CD1c-positive myeloid dendritic cell (primary cell): ENCODE data around the gene PDZRN3.

Experiments used
- DNase-seq: peaks from one replicate; pipeline ENCODE4 v3.0.0-alpha.2; 2016; ENCODE audit errors: extremely low spot score

PDZRN3 gene

DNA sequence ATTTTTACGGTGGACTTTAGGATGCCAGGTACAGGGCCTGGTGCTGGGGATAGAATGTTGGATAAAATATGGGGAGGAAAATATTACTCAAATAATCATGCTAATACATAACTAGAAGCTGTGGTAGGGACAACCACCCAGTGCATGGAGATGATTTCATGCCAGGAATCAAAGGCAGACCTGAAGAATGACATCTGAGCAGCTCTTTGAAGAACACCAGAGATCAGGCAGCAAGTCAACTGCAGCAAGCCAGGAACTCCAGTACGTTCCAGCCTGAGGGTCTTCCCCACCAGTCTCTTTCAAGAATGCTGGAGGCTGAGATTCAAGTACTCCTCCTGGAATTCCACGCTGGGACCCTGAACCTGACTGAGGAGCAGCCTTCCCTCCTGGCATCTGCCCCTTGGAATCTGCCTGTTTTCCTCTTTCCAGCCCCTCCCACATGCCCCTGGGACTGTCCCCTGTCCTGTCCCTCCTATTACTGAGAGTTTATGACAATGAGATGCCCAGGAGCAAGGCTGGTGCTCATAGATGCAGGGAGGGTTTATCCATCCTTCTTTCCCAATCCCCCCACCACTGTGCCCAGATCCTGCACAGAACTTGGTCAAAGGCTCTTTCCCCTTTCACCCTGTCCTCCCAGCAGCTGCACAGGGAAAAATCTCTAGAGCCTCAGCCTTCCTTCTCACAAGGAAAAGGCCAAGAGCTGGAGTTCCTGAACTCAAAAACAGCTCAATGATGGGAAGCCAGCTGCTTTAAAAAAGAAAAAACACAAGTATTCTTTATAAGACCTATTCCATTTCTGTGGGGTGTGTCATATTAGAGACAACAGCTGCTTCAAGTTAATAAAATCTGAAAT lies 68.0 kb downstream of the PDZRN3 start:
- DNase-seq: no peak

DNA sequence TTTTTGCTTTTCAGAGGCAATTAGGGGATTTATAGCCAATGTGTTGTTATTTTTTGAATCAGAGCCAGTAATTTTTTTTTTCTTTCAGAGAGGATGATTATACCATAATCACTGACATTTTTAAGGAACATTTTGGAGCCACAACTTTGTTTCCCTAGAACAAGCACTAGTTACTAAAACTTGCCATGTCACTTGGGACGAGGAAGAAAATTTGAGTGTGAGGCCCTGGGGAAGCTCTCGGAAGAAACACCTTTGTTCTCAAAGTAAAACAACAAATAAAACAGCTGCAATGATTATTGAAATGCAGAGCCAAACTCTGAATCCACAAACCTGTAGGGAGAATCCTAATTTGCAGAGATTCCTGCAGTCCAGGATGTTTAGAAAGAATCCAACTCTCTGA lies 69.7 kb downstream of the PDZRN3 start:
- no peak for DNase-seq

DNA sequence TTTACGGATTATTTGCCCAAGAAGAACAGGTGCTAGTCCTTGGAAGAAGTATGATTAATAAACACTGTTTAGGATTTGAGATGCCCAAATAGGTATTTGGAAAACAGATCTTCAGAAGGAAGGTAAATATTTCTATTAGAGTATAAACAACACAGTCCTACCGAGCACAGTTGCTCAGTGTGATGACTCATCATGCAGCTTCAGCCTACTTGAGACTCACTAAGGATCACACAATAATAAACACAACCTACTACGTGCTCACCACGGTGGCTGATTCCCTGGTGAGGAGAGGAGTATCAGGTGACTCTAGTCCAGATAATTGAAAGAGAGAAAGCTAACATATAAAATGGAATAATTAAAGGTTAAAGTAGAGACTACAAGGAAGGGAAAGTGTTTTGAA lies 72.0 kb downstream of the PDZRN3 start:
- DNase-seq: no peak

DNA sequence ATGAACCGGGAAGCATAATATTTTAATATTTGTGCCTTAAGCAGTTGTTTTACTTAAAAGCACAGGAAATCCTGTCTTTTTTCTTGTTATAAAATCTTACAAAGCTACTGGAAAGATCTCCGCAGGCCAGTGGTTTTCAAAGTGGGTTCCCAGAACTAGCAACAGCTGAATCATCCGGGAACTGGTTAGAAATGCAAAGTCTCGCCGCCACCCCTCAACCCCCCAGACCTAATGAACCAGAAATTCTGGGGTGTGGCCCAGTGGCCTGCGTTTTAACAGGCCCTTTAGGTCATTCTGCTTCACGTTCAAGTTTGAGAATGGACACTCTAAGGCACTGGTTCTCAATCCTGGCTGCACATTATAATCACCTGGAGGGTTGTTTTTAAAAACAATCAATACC lies 74.7 kb downstream of the PDZRN3 start:
- no peak for DNase-seq

DNA sequence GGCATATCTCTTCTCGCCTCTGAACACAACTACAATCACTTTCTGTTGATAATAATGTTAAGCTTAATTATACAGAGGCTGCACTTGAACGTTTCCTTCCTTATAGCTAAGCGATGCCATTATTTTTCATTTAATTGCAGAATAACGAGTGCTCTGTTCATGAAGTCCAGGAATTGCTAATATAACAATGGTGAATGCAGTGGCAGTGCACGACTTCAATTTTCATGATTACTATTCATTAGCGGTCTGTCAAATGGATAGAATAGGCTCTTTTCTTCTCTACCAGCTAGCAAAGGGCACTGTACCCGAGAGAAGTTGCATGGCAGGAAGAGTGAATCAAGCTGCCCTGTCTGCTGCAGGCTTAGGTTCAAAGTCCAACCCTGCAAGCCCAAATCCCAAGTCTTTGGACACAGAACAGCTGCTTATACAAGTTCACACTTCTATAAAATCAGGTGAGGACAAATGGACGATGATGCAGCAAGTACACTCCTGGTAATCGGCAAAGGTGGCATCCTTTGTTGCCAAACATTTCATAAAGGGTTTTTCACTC lies 75.6 kb downstream of the PDZRN3 start:
- DNase-seq: no peak

DNA sequence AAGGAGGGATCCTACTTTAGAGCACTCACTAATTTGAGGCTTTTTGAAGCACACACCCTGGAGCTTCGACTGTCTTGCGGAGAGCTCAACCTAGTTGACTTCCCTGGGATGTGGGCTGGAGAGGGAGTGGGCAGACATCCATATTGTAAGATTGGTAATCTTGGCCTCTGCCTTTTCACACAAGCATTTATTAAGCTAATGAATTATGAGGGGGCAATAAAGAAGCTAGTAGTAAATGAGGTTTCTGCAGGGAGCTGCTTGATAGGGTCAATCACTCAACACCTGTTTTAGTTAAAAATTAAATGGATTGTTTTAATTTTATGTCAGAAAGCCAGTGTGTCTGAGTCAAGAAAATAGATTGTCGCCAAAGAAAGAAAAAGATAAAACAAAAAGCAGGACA lies 76.3 kb downstream of the PDZRN3 start:
- DNase-seq: no peak

DNA sequence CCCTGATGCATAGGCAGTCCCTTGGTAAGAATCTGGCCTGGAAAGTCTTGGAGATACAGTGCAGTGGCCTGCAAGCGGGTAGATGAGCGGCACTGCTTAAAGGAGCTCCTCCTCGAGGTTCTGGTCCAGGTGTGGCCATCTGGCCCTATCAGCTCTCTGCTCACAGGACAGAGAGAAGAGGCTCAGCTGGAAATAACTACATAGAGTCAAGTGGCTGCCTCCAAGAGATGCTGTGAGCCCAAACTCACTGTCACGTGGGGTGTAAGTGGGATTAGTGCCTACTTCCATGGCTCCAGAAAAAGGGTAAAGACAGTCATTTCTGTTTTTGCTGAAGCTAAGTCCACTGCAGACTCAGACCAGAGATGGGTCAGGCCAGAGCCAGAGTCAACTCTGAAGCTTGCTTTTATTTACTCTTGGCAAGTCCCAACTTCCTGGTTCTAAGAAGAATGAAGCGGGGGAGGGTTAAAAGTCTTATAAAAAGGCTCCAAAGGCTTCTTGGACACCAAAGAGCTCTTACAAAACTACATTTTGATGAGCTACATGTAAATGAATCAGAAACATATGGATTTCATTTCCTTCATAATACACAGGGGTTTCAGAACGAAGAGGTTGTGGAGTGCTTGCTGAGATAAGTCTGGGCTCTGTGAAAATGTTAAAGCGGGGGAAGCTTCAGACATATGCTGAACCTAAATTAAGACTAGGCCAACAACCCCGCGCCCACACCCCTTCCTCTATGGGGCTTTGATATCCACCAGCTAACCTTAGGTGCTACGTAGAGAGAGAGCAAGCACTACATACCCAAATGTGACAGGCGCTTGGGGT lies 77.1 kb downstream of the PDZRN3 start:
- DNase-seq: no peak

DNA sequence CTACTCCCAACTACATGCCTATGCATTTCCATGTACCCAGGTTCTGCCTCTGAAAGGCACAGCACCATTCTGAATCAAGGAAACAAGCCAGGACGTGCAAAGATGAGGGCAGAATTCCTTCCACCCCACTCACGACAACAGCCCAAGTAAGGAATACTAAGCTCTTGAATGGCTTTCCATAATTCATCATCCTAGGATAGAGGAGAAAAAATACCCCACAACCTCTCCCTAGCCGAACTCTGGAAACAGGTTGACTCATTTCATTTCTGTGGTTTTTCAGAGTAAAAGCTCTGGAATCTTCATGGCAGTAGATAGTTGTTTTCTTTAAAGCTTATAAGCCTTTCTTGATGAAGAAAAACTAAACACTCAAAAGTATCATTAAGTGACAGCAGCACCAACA lies 77.8 kb downstream of the PDZRN3 start:
- DNase-seq: no peak

DNA sequence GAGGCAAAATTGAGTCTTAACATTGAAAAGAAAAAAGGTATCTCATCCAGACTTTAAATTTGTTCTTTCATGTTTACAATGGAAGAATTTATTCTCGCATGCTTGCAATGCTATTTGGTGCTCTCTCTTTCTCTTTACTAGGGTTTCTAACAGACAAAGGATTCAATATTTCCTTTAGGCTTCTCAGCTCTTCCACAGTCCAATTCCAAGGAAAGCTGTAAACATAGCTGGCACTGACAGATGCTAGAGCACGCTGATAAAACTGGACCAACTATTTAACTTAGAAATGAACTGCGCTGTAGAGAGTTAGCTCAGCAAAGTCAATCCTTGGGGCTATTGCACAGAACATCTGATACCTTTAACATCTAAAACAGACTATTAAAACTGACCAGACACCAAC lies 81.3 kb downstream of the PDZRN3 start:
- no peak for DNase-seq

DNA sequence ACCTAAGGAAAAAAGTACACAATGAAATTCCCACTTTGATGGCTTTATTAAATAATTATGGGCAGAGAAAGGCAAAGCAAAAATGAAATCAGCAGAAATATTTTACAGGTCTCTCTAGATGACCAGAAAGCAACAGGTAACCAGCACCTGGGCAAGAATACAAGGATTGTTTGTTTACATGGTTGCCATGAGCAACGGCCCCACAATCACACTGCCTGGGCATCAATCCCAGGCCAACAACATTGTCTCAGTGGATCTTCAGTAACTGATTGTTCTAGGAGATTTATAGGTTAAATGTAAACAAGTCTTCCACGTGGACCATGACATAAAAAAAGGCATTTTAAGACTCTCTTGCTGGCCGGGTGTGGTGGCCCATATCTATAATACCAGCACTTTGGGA lies 82.6 kb downstream of the PDZRN3 start:
- no peak for DNase-seq

DNA sequence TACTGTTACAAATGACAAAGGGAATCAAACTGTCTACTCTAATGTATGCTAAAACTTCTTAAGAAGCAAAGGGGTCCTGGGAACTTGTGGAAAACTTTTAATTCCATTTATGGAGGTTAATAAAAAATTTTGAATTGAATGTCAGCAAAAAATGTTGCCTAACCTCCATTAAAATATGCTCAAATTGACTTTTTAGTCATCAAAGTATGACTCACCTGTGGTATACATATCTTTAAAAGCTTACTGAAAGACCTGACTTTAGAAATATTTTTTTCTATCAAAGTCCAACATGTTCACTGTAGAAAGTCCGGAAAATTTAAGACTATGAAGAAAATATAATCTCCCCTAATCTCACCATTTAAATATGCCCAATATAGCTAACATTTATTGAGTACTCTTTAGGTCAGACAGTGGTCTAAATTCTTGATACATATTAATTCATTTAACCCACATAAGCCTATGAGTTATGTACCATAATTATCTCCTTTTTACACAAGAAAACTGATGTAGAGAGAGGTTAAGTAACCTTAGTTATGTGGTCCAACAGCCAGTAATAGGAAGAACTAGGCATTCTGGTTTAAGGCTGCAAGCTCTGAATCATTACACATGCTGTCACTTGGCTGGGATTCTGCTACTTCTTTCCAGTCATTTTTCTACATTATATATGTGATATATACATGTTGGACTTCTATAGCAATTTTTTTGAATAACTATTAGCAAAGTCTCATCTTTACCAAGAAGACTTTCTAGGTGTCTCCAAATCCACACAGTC lies 83.6 kb downstream of the PDZRN3 start:
- DNase-seq: no peak

DNA sequence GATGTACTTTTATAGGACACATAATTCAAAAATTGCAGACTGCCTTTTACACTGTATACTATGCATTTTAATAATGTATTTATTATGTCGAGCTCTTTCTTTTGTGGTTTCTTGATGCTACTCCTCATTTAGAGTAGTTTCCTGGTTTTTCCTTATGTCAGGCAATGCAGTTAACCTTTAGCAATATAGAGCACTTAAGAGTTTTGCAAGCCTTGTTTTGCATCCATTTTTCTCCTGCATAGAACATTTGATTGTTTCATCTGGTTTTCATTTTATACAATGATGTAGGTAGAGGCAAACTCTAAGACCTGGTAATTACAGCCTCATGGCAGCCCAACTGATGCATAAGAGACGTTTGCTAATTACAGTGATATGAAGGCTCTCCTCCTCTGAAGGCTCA lies 86.3 kb downstream of the PDZRN3 start:
- DNase-seq: no peak

DNA sequence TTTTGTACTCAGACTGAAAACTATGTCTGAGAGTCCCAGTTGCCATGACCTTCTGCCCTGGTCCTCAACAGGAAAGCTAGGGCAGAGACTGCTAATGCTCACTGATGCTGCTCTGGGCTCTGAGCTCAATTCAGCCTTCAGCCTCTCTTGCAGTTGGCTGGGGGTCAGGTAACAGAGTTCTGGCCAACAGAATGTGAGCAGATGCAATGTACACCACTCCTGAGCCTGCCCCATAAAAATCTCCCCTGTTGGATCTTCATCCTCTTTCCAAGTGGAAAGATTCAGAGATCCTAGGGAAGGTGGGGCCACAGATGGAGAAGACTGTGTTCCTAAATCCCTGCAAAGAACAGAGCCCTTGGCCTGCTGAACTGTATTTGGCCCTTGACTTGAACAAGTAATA lies 87.8 kb downstream of the PDZRN3 start:
- DNase-seq: no peak

DNA sequence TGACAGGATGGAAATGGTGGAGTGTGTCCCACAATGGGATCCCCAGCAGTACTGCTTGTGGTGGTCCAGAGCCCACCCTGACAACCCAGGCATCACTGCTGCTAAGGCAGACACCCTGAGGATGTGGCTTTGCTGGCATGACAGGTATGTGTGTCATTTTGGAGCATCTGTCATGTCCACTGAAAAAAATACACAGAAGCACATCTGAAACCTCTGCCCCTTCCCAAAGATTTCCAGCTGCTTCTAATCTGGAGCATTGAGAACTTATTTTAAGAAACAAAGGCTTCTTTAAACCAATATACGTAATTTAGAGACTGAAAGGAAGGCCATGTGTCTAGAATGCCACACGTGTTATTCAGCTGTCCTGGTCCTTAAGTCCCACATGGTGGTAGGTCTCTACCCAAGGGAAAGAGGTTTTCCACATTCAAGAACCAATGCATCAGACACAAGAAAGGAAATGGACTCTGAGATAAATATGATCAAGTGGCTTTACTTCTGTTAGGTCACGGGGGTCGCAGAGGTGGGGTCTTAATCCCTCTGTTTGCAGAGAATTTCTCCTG lies 88.3 kb downstream of the PDZRN3 start:
- DNase-seq: no peak

DNA sequence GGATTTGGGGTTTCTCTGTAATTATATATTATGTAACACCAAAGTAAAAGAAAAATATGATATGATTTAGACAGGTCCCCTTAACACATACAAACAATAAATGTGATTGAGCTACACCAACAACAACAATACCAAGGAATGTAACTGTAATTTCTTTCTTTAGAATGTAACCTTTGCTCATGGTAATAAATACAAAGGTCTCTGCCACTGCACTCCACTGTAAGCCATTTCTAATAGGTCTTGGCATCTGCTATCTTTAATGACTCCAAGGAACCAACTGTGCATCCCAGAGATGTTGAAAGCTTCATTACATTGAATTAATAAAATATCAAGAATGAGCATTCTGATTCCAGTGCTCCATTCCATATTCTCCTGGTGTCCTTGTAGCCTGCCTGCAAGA lies 88.8 kb downstream of the PDZRN3 start:
- no peak for DNase-seq

DNA sequence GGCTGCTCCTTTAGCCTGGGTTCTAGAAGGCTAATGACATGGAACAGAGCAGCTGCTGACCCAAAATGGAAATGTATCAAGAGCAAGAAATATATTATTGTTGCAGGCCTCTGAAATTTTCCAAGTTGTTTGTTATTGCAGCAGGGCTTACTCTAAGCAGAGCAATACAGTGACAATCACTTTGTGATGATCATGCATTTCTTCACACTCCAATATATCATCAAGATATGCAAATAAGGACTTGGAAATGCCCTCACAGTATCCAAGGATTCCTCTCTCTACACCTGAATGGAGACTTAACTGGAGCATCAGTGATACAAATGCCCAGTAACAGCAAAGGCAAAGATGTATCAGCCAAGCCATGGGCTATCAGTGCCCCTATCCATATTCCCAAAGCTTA lies 89.6 kb downstream of the PDZRN3 start:
- no peak for DNase-seq

DNA sequence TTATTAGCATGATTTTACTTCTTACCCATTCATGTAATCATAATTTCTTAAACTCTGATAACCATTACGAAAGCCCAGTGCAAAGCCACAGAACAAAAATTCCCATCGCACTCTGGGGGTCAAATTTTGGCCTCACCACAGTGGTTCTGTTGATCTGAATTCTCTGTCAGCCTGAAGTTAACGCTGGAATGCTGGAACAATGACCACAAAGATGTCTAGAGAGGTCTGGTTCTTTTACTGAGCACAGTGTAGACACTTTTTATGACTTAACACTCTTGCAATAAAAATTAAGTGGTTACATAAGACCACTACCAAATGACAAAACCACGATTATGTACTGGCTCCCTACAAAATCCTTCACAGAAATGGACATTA lies 94.7 kb downstream of the PDZRN3 start:
- no peak for DNase-seq

DNA sequence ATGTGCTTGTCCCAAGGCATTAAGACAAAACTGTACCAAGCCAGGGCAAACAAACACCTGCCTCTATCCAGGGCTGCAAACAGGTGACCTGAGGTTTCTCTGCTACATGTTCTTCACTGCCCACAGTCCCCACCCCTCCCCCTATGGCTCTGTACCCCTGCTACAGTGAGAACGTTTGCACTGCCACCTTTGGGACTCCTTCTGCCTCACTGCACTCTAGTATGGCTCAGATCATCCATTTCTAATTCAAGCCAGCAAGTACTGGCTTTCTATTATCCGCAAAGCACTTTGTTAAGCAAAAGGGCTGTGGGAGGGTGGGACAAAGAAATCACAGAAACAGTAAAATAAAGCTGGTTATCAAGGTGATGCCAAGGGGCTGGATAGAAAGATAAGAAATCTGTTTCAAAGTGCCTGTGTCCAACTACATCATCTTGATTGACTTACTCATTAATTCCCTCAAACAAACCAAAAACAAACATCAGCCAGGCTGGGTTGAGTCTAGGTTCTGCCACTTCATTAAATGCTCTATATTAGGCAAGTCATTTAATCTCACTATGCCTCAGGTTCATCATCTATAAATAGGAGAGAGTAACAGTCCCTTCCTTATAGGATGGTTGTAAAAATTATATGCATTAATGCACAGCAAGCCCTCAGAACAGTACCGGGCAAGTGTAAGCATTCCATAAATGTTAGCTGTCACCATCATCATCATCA lies 95.3 kb downstream of the PDZRN3 start:
- no peak for DNase-seq

DNA sequence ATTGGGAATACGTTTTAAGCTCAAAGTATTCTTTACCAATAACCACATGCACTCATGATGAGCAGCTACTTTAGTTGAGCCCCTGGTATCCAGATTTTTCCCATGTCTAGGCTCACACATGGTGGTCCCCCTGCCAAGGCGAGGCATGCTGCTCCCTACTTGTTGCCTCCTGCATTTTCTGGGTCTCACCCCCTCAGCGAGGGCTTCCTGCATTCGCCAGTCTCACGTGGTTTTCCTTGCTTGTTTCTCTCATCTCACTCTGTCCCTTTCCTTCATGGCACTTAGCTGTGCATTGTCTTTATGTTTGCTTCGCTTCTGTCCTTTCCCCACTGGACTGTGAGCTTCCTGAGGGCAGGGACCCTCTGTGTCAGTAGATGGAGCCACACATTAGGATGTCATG lies 99.2 kb downstream of the PDZRN3 start:
- no peak for DNase-seq

DNA sequence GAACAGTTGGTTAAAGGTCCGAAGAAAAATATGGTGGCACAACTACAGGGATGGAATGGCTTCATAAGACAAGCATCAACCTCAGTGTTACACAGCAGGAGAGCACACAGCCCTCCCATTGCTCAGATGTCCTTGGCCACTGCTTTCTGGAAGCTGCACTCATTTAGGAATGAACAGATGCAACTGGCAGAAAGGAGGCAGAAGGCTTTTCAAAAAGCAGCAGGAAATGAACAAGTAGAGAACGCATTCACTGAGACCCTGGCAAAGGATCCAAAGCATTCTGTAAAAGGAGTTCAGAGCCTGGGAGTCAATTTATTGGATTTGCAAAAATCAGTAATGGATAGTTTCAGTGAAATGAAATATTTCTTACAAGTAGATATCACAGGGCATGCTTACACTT lies 101.1 kb downstream of the PDZRN3 start:
- DNase-seq: no peak

DNA sequence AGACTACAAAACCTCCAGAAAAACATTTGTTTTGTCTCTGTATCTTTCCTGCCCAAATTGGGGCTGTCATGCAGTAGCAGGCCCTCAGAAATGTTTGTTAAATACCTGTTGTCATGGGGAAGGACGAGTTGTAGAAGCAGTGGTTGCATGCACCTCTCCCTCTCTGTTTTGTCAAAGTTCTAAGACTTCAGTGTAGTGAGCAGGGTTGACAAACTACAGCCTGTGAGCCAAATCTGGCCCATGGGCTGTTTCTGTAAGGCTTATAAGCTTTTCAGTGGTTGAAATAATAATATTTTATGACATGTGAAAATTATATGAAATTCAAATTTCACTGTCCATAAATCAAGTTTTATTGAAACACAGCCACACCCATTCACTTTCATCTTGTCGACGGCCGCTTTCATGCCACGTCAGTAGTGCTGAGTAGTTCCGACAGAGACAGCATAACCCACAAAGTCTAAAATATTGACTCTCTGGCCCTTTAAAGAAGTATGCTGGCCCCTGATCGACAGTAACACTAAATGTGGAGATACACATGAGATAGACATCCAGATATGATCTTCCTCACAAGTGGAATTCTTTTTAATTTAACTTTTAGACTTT lies 102.9 kb downstream of the PDZRN3 start:
- no peak for DNase-seq
